GM18526 (cell line): ENCODE measurements around the gene TMEM187.

Experiments used
- POLR2A ChIP-seq: IDR thresholded peaks from 3 replicates; pipeline ENCODE4 v1.6.1; 2011; ENCODE audit not compliant: insufficient read length; ENCODE audit errors: extremely low read depth

TMEM187 gene

GRCh38 chrX:153932220-153932915 is 40.2 kb upstream of the TMEM187 start:
- no peak for TF ChIP-seq POLR2A

DNA sequence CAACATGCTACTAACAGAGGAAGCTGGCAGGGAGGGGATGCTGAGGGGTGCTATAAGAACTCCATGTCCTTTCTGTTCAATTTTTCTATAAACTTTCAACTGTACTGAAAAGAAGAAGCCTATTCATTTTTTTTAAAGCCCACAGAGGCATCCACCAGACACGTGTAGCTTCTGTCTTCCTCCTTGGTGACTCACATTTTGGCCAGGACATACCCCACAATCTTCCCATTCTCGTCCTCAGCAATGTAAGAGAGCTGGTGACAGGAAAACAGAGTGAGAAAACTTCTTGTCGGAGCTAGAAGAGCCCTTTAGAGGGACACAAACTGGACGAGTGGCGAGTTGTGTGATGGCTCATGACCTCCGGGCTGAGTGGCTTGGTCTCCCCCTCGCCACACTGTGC is 38.8 kb upstream of the TMEM187 start:
- TF ChIP-seq POLR2A = no peak

- TF ChIP-seq POLR2A = no peak
Observed at GRCh38 chrX:153934148-153934761, 38.3 kb upstream of the TMEM187 start.

DNA sequence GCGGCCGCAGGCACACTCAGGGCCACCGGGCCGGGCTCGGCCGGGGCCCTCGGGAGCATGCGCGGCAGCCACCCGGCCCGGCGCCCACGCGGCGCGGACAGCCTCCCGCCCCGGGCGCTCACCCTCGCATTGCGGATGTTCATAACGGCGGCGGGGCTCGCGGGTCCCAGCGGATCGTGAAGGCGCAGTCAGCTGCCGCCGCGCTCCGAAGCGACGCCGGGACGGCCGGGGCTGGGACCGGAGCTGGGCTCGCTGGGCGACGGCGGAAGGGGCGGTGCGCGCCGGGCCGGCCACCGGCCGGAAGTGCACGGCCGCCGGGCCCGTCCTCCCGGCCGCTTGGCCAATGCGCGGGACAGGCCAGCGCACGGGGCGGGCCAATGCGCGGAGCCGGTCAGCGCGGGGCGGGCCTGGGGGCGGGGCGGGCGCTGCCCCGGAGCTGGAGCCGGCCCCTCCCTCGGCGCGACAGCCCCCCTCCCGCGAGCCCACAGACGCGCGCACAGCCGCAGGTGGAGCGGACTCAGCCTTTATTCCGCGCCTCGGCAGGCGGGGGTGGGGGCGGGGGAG is 37.7 kb upstream of the TMEM187 start, which contains the start of gene NAA10:
Gene NAA10, minus strand, starts transcription at position 276 of the 564 bp plus-strand sequence. Its CDS starts 133 bp downstream, at position 143.
- TF ChIP-seq POLR2A = peak; percentile 61

- TF ChIP-seq POLR2A = no peak
Observed at GRCh38 chrX:153935326-153935851, 37.2 kb upstream of the TMEM187 start.

DNA sequence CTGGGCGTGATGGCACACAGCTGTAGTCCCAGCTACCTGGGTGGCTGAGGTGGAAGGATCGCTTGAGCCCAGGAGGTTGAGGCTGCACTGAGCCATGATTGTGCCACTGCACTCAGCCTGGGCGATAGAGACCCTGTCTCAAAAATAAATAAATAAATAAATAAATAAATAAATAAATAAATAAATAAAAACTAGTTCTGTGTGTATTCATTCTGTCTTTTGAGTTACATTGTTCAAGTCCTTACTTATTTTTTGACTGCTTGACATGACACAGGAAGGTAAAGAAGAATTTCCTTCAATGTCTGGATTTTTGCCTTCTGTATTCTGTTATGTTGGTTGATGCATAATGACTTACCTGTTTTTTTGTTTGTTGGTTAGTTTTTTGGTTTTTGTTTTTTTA is 35.5 kb upstream of the TMEM187 start:
- no peak for TF ChIP-seq POLR2A

- no peak for TF ChIP-seq POLR2A
Observed at GRCh38 chrX:153938226-153938786, 34.2 kb upstream of the TMEM187 start.

GRCh38 chrX:153939573-153939972 is 33.0 kb upstream of the TMEM187 start:
- TF ChIP-seq POLR2A = no peak

DNA sequence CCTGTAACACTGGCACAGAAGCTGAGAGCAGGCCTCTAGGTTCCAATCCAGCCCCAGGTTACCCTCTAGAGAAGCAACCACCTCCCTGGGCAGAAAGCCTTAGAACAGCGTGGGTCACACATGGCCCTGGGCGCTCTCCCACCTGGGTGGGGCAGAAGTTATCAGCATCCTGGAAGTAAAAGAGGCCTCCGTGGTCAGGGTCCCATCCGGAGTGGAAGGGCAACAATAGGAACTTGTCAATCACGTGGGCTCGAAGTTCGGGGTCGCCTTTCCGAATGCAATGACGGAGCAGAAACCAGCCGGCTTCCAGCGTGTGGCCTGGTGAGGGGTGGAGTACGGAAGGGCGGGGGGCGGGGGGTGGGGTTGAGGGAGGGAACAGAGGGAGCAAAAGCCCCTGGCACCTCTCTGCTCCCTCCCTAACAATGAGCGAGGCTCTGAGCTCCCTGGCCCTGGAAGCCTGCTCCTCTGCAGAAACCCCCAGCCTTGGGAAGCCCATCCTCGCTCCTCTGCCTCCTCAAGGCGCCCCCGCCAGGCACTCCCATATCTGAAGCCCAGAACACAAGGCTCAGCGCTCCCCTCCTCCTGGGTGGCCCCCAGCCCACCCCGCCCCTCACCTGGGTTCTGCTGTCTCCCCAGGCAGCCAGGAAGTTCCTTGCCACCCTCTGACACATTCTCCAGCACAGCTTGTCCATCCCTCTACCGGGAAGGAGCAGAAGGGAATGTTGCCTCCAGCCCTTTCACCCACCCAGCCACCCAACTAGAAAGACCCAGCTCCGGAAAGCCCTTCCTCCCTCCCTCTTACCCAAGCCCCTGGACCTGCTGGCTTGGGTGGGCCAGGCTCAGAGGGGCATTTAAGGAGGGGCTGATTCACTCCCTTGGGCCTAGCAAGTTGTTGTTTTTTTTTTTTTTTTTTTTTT is 31.0 kb upstream of the TMEM187 start:
- TF ChIP-seq POLR2A = no peak

DNA sequence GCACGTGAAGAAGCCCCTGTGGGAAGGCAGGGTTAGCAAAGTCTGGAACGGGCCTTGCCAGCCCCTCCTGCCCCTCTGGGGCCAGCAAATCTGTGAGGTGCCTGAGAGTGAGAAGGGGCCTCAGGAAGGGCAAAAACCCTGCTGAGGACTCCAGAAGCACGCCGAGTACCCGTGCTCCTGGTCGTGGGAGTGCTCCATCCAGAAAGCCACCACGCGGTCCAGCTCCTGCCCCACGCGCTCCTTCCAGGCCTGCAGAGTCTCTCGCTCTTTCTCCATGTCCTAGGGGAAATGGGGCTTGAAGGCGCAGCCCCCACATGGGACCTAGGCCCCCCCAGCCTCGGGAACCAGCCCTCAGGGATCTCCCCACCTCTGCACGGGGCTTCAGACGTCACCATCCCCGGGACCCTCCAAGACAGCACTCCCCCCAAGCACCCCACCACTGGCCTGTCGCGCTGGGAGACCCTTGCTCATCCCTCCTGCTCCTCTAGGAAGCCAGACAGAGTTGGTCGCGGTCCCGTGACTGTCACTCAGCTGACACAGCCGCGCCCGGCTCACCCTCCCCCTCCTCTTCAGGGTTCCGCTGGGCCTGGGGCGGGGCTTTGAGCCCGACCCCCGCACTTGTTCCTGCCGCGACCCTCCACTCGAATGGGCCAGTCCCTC is 28.3 kb upstream of the TMEM187 start, which contains the start of gene RENBP:
Gene RENBP, minus strand, starts transcription at position 504 of the 660 bp plus-strand sequence. Its CDS starts 33 bp downstream, at position 471.
- TF ChIP-seq POLR2A = no peak

- TF ChIP-seq POLR2A = no peak
Observed at GRCh38 chrX:153944800-153945150, 27.8 kb upstream of the TMEM187 start.

DNA sequence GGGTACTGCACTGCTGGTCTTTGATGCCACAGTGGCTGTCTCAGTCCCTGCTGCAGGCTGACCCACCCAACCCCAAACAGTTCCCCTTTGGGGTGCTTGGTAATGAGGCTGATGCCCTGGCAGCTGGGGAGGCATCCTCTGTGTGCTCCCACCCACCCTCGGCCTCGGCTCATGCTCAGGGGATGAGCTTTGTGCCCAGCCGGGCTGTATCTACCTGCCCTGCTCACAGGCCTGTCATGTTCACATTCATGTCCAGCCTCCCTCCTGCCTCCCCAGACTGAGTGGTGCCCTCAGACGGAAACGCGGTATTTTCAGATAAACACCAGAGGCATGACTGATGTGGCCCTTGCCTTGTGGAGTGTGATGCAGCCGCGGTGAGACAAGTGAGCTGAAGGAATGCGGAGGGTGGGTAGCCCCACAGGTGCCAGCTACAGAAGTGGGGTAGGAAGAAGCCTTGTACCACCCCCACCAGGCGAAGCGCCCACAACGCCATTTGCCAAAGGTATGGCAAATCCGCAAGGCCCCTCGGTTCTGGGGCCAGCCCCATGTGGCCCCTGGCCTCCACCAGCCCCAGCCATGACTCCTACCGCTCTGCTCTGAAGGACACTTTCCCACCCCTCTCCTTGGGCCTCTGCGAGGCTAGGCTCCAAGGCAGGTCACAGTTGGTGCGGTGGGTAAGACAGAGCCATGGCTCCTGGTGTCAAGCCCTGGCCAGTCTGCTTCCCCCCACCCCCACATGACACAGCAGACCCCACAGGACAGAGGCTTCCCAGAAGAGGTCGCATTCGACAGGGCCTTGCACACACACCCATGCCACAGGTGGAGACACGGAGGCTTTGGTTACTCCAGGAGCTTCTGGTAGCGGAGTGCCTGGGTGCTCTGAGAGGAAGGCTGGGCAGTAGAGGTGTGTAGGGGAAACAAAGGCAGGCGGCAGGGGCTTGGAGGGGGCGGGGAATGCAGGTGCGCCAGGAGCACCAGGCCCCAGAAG is 26.3 kb upstream of the TMEM187 start:
- TF ChIP-seq POLR2A = no peak
